A549 (cell line): ENCODE results near the gene RIPK4. TPM values are rescaled to one million over a fixed set of nuclear protein-coding genes. Genes with fewer than 3 reads are reported as not detected.

Experiments used
- ATAC-seq, 2 experiments: fragments of 200-7000 bp in 1 of 2; fragments of >200 bp in 1 of 2; cut with Nextera tagmentation in 1 of 2; cut with Tn5 transposase in 1 of 2; 3 replicates each; pipeline versions ENCODE4 v1.8.0 to v1.9.1; 2018 to 2020; ENCODE audit warnings: mild to moderate bottlenecking in 1 of 2, moderate library complexity in 1 of 2
- CTCF ChIA-PET: fragments of 300-600 bp; sonication (Branson Sonifier 250); formaldehyde crosslinking; extraction: SDS; loops from one replicate; lab custom pipeline; 2021; ENCODE audit warnings: antibody characterized with exemption, inconsistent platforms; lab: Yijun Ruan, JAX
- POLR2A ChIA-PET: fragments of 350-600 bp; formaldehyde crosslinking; extraction: SDS; loops from one replicate; lab custom pipeline; 2021; ENCODE audit warnings: antibody characterized with exemption, inconsistent platforms; lab: Yijun Ruan, JAX
- DNase-seq, 2 experiments: peaks; one replicate each; pipeline versions ENCODE4 v3.0.0 to v3.0.0-alpha.2; 2011 to 2016; ENCODE audit warnings: low read depth in 1 of 2, low spot score in 1 of 2
- FAIRE-seq: peaks from 2 replicates; lab custom pipeline; 2011; peaks lifted over from hg19 to GRCh38; lab: Jason Lieb, UNC
- H3K27ac ChIP-seq, 2 experiments: fragments of >200 bp; sonication (Bioruptor Twin); formaldehyde crosslinking; 3 replicates each; pipeline ENCODE4 v1.5.1; 2016 to 2017
- H3K4me1 ChIP-seq: fragments of >200 bp; sonication (Bioruptor Twin); formaldehyde crosslinking; 3 replicates; pipeline ENCODE4 v1.6.1; 2016
- H3K4me2 ChIP-seq: fragments of >200 bp; sonication (Bioruptor Twin); formaldehyde crosslinking; 3 replicates; pipeline ENCODE4 v1.6.1; 2016
- H3K4me3 ChIP-seq: fragments of >200 bp; sonication (Bioruptor Twin); formaldehyde crosslinking; 3 replicates; pipeline ENCODE4 v1.5.1; 2016
- H3K9me3 ChIP-seq: fragments of >200 bp; sonication (Bioruptor Twin); formaldehyde crosslinking; 3 replicates; pipeline ENCODE4 v1.6.1; 2016
- CBX2 ChIP-seq: fragments of 200-600 bp; sonication (generic); IDR thresholded peaks from 2 replicates; pipeline ENCODE4 v1.6.1; 2016; ENCODE audit warnings: low read depth, mild to moderate bottlenecking, borderline replicate concordance
- CBX8 ChIP-seq: fragments of 200-600 bp; sonication (generic); IDR thresholded peaks from 2 replicates; pipeline ENCODE4 v1.6.1; 2016
- CEBPB ChIP-seq, 2 experiments: fragments of >200 bp in 1 of 2; sonication (Bioruptor Twin) in 1 of 2; formaldehyde crosslinking in 1 of 2; IDR thresholded peaks; 2 replicates each; pipeline ENCODE4 v1.6.1; 2012 to 2016
- CHD4 ChIP-seq: fragments of 200-600 bp; sonication (generic); IDR thresholded peaks from 2 replicates; pipeline ENCODE4 v1.6.1; 2016; ENCODE audit warnings: antibody characterized with exemption, mild to moderate bottlenecking, borderline replicate concordance
- HEYL ChIP-seq: fragments of 250-450 bp; sonication (Bioruptor Pico); IDR thresholded peaks from 2 replicates; pipeline ENCODE4 v1.8.0; 2021; ENCODE audit warnings: mild to moderate bottlenecking, moderate library complexity
- JUNB ChIP-seq: fragments of >200 bp; sonication (Bioruptor Twin); formaldehyde crosslinking; IDR thresholded peaks from 2 replicates; pipeline ENCODE4 v1.6.1; 2016
- MAFK ChIP-seq: fragments of 450-650 bp; IDR thresholded peaks from 2 replicates; pipeline ENCODE4 v1.6.1; 2014; ENCODE audit not compliant: partially characterized antibody
- MAZ ChIP-seq: fragments of 150-350 bp; IDR thresholded peaks from 2 replicates; pipeline ENCODE4 v1.6.1; 2014; ENCODE audit warnings: antibody characterized with exemption, low read depth, low read length, borderline replicate concordance
- NFE2L2 ChIP-seq: fragments of 150-350 bp; conservative IDR thresholded peaks from 2 replicates; pipeline ENCODE4 v1.6.1; 2014; ENCODE audit warnings: low read length
- NR3C1 ChIP-seq: fragments of >200 bp; sonication (Bioruptor Twin); formaldehyde crosslinking; IDR thresholded peaks from 3 replicates; pipeline ENCODE4 v1.6.1; 2017
- POLR2A ChIP-seq: IDR thresholded peaks from 2 replicates; pipeline ENCODE4 v1.6.1; 2012; ENCODE audit warnings: mild to moderate bottlenecking, low read length
- RAD21 ChIP-seq, 2 experiments: fragments of >200 bp in 1 of 2; sonication (Bioruptor Twin) in 1 of 2; formaldehyde crosslinking in 1 of 2; IDR thresholded peaks in 1 of 2; conservative IDR thresholded peaks in 1 of 2; 2 replicates in 1 of 2; 3 replicates in 1 of 2; pipeline ENCODE4 v1.6.1; 2012 to 2018; ENCODE audit warnings: inconsistent platforms in 1 of 2
- RARB ChIP-seq: fragments of 250-450 bp; sonication (Bioruptor Pico); IDR thresholded peaks from 2 replicates; pipeline ENCODE4 v1.8.0; 2021; ENCODE audit warnings: mild to moderate bottlenecking, moderate library complexity
- SREBF2 ChIP-seq: fragments of 450-650 bp; IDR thresholded peaks from 2 replicates; pipeline ENCODE4 v1.6.1; 2014; ENCODE audit warnings: mild to moderate bottlenecking, moderate library complexity
- WGBS: methylation state at CpG from one replicate; pipeline ENCODE4 v1.1.6; 2017; ENCODE audit errors: missing lambda C conversion rate; 5-methylcytosine and 5-hydroxymethylcytosine counted together
- polyA plus RNA-seq, 4 experiments: library from polyadenylated mRNA; depleted of rRNA in 3 of 4; stranded (reverse); fragments of >200 nt; fragmentation: RNase III in 1 of 4; extraction: RNeasy Plus Mini Kit Qiagen cat#74134 plus additional on column Dnase treatment in 1 of 4; gene quantifications; 2 replicates in 3 of 4; 3 replicates in 1 of 4; pipeline ENCODE4 v1.2.3, GENCODE V29; 2011 to 2017
- TF ChIP-seq, protein P1 (sequence below): fragments of 450-650 bp; IDR thresholded peaks from 2 replicates; pipeline ENCODE4 v1.6.1; 2014; ENCODE audit warnings: antibody characterized with exemption
- TF ChIP-seq, protein P2 (sequence below): fragments of 200-600 bp; sonication (generic); IDR thresholded peaks from 2 replicates; pipeline ENCODE4 v1.6.1; 2016; ENCODE audit warnings: antibody characterized with exemption, mild to moderate bottlenecking, moderate library complexity
- TF ChIP-seq, protein P3 (sequence below): IDR thresholded peaks from 2 replicates; pipeline ENCODE4 v1.6.1; 2012
- TF ChIP-seq, protein P4 (sequence below): fragments of >200 bp; sonication (Bioruptor Twin); formaldehyde crosslinking; IDR thresholded peaks from 3 replicates; pipeline ENCODE4 v1.6.1; 2016
- TF ChIP-seq, protein P5 (sequence below): fragments of 150-350 bp; IDR thresholded peaks from 2 replicates; pipeline ENCODE4 v1.6.1; 2014; ENCODE audit warnings: low read depth, mild to moderate bottlenecking, low read length
- TF ChIP-seq, protein P6 (sequence below): IDR thresholded peaks from 2 replicates; pipeline ENCODE4 v1.6.1; 2012; ENCODE audit warnings: low read depth, borderline replicate concordance

The RIPK4 gene
- polyA plus RNA-seq, 2 of the 4 experiments (the other 2 are of a cell fraction) = 3.0 to 5.7 TPM

DNA sequence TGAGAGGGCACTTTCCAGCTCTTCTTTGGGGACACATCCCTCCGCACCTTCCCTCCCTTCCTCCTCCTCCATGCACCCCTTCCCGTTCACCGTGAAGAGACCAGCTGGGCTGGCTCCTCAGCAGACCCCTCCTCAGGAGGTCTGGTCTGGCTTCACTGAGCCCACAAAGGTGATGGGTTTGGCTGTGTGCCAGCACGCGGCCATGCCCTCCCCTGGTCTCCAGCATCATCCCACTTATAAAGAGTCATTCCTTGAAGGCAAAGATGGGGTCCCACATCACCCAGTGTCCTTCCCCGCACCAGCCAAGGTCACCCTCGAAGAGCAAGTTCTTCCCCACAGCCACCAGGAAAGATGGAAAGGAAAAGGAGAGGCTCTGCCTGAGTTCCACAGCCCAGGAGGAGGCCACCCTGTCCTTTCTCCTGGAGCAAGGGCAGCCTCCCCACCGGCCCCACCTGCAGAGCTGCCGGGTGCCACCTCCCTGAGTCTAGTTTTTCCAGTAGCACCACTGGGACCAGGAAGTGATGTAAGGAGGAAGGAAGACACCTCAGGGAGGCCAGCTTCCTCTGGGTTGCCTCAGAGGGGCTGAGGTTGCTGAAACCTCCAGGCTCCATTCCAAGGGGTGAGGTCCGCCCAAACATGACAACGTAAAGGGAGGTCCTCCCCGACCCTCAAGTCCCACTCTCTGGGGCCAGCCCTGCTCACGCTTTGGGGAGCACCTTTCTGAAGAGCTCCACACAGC is 32.7 kb downstream of the RIPK4 start:
- DNase-seq (no peak), ATAC-seq (no peak), FAIRE-seq (no peak)
- ChIA-PET CTCF (interaction anchor here (1.3 kb wide), 1 partner anchor 34 kb away, joined by 3 read pairs; no protein-coding TSS in a partner anchor), POLR2A (no interaction called here)
- H3K27ac ChIP-seq = no peak overlapping the region
- H3K4me2 ChIP-seq = no peak overlapping the region
- no peaks in the 10 kb centered on the region for H3K4me1 ChIP-seq
- H3K4me3 ChIP-seq = no peak overlapping the region
- WGBS = 87% methylated on average over 9 of the region's 13 CpGs
- H3K9me3 ChIP-seq = peaks cover 21% of the 10 kb centered on the region
- no peak for TF ChIP-seq RAD21 (conservative IDR thresholded peaks at IDR 0.05 in 1 of 2, IDR thresholded peaks at IDR 0.05 in 1 of 2)
- no peak for TF ChIP-seq RARB (CRISPR knock-in tag)
- TF ChIP-seq NR3C1 = no peak
- no peak for TF ChIP-seq CBX2
- TF ChIP-seq, protein P1, sequence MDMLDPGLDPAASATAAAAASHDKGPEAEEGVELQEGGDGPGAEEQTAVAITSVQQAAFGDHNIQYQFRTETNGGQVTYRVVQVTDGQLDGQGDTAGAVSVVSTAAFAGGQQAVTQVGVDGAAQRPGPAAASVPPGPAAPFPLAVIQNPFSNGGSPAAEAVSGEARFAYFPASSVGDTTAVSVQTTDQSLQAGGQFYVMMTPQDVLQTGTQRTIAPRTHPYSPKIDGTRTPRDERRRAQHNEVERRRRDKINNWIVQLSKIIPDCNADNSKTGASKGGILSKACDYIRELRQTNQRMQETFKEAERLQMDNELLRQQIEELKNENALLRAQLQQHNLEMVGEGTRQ = no peak
- TF ChIP-seq, protein P2, sequence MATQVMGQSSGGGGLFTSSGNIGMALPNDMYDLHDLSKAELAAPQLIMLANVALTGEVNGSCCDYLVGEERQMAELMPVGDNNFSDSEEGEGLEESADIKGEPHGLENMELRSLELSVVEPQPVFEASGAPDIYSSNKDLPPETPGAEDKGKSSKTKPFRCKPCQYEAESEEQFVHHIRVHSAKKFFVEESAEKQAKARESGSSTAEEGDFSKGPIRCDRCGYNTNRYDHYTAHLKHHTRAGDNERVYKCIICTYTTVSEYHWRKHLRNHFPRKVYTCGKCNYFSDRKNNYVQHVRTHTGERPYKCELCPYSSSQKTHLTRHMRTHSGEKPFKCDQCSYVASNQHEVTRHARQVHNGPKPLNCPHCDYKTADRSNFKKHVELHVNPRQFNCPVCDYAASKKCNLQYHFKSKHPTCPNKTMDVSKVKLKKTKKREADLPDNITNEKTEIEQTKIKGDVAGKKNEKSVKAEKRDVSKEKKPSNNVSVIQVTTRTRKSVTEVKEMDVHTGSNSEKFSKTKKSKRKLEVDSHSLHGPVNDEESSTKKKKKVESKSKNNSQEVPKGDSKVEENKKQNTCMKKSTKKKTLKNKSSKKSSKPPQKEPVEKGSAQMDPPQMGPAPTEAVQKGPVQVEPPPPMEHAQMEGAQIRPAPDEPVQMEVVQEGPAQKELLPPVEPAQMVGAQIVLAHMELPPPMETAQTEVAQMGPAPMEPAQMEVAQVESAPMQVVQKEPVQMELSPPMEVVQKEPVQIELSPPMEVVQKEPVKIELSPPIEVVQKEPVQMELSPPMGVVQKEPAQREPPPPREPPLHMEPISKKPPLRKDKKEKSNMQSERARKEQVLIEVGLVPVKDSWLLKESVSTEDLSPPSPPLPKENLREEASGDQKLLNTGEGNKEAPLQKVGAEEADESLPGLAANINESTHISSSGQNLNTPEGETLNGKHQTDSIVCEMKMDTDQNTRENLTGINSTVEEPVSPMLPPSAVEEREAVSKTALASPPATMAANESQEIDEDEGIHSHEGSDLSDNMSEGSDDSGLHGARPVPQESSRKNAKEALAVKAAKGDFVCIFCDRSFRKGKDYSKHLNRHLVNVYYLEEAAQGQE = no peak
- TF ChIP-seq HEYL (CRISPR knock-in tag) = no peak
- TF ChIP-seq, protein P3, sequence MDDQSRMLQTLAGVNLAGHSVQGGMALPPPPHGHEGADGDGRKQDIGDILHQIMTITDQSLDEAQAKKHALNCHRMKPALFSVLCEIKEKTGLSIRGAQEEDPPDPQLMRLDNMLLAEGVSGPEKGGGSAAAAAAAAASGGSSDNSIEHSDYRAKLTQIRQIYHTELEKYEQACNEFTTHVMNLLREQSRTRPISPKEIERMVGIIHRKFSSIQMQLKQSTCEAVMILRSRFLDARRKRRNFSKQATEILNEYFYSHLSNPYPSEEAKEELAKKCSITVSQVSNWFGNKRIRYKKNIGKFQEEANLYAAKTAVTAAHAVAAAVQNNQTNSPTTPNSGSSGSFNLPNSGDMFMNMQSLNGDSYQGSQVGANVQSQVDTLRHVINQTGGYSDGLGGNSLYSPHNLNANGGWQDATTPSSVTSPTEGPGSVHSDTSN = no peak
- TF ChIP-seq CHD4 = no peak
- no peak for TF ChIP-seq CEBPB (IDR thresholded peaks at IDR 0.05)
- TF ChIP-seq NFE2L2 = no peak
- no peak for TF ChIP-seq MAFK
- TF ChIP-seq, protein P4, sequence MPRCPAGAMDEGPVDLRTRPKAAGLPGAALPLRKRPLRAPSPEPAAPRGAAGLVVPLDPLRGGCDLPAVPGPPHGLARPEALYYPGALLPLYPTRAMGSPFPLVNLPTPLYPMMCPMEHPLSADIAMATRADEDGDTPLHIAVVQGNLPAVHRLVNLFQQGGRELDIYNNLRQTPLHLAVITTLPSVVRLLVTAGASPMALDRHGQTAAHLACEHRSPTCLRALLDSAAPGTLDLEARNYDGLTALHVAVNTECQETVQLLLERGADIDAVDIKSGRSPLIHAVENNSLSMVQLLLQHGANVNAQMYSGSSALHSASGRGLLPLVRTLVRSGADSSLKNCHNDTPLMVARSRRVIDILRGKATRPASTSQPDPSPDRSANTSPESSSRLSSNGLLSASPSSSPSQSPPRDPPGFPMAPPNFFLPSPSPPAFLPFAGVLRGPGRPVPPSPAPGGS = no peak
- TF ChIP-seq JUNB = no peak
- TF ChIP-seq CBX8 = no peak
- TF ChIP-seq POLR2A = no peak
- TF ChIP-seq, all 56 proteins: peak for 0

DNA sequence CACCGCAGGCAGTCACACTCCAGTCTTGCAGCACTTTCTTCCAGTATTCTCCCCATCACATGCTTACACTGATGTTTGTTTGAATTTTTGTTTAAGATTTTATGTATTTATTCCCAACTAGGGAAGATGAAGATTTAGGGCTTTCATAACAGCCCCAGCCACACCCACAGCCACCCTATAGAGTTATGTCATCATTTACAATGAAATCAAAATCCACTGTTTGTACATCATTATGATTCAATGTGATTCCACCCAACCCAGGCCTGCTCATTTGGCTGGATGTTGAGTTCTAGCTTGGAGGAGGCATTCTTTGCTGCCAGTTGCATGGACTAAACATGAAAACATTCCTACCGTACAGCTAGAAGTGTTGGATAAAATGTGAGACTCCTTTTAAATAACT is 35.8 kb downstream of the RIPK4 start:
- H3K9me3 ChIP-seq = no peaks in the 10 kb centered on the region
- ChIA-PET POLR2A (no interaction called here), CTCF (no interaction called here)
- H3K4me2 ChIP-seq = no peak overlapping the region
- DNase-seq = no peak
- H3K4me1 ChIP-seq = peaks cover 19% of the 10 kb centered on the region
- 92% methylated on average over 2 of the region's 2 CpGs for WGBS
- H3K4me3 ChIP-seq = no peak overlapping the region
- no peak overlapping the region for H3K27ac ChIP-seq
- no peak for ATAC-seq
- FAIRE-seq = no peak
- no peak for TF ChIP-seq SREBF2
- TF ChIP-seq, protein P5, sequence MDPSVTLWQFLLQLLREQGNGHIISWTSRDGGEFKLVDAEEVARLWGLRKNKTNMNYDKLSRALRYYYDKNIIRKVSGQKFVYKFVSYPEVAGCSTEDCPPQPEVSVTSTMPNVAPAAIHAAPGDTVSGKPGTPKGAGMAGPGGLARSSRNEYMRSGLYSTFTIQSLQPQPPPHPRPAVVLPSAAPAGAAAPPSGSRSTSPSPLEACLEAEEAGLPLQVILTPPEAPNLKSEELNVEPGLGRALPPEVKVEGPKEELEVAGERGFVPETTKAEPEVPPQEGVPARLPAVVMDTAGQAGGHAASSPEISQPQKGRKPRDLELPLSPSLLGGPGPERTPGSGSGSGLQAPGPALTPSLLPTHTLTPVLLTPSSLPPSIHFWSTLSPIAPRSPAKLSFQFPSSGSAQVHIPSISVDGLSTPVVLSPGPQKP = no peak
- no peak for TF ChIP-seq MAZ
- no peak for TF ChIP-seq NR3C1
- TF ChIP-seq, protein P6, sequence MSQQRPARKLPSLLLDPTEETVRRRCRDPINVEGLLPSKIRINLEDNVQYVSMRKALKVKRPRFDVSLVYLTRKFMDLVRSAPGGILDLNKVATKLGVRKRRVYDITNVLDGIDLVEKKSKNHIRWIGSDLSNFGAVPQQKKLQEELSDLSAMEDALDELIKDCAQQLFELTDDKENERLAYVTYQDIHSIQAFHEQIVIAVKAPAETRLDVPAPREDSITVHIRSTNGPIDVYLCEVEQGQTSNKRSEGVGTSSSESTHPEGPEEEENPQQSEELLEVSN = no peak
- TF ChIP-seq, protein P3 = no peak
- TF ChIP-seq, protein P1 = no peak
- TF ChIP-seq POLR2A = no peak
- no peak for TF ChIP-seq JUNB
- TF ChIP-seq, protein P2 = no peak
